Tibial nerve (tissue), 4 donors: Measurements from ENCODE around the gene MAPK8IP1.

Source experiments
- CTCF ChIP-seq, 5 experiments: fragments of 200-600 bp in 3 of 5; fragments of 450-650 bp in 2 of 5; sonication (generic) in 3 of 5; IDR thresholded peaks; one replicate each; pipeline ENCODE4 v1.5.1; 2016 to 2019; ENCODE audit warnings: antibody characterized with exemption in 5 of 5, mild to moderate bottlenecking in 3 of 5, moderate library complexity in 2 of 5
- EP300 ChIP-seq, 2 donors: sonication (generic); formaldehyde crosslinking; IDR thresholded peaks; one replicate each; pipeline ENCODE4 v1.6.1; 2017; ENCODE audit warnings: antibody characterized with exemption in 2 of 2, mild to moderate bottlenecking in 1 of 2
- POLR2A ChIP-seq, 2 donors: fragments of 450-650 bp; IDR thresholded peaks; one replicate each; pipeline ENCODE4 v1.6.1; 2017; ENCODE audit warnings: antibody characterized with exemption in 2 of 2, mild to moderate bottlenecking in 2 of 2, moderate library complexity in 2 of 2

DNA sequence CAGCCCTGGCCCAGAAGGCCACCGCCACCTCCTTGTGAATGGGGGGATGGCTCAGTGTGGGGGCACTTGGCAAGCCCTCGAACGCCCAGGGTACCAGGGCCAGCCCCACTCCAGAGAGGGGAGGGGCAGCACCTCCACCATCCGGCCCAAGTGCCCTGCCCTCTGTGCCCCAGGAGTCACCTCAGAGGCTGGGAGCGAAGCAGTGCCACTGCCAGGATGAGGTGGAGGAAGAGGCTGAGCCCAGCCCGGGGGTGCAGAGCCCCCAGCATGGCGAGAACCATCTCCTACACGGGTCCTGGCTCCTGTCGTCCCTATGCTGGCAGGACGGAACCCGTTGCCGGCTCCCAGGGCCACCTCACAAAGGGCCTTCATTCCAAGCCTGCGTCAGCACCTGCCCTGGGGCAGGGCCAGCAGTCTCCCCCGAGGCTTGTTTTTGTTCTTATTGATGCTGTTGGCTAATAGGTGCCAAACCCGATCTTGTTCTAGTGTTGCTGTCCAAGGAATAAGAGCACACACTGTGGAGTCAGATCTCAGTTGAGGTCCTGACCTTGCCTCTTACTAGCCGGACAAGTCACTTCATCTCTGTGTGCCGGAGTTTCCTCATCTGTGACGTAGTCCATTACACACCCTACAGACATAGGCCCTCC, 21.6 kb downstream of the MAPK8IP1 start, which contains the start of gene FREY1:
- TF ChIP-seq CTCF (IDR thresholded peaks at IDR 0.05) (no peak), POLR2A (IDR thresholded peaks at IDR 0.05) (no peak), EP300 (IDR thresholded peaks at IDR 0.05) (peak in 1 of 2 donors; percentile 25)
